Stimulated activated naive CD8-positive, alpha-beta T cell treated with anti-CD3 and anti-CD28 coated beads, Interleukin-15, Interleukin-2, amounts not matched to agents 100 ng/mL and 50 ng/mL, for 24 hours (primary cell): ENCODE measurements around the gene KIF3C.
"Not testable (repeated sequence)": the region's sequence is repeated elsewhere in the genome, so short reads cannot be mapped to it uniquely, and the experiment has no call there.

Experiments used
- H3K27ac Mint-ChIP-seq: one replicate; pipeline ENCODE4 v1.8.0; 2021; ENCODE audit warnings: mild to moderate bottlenecking, mixed read lengths
- H3K27me3 Mint-ChIP-seq: one replicate; pipeline ENCODE4 v1.8.0; 2021; ENCODE audit warnings: mixed read lengths
- H3K36me3 Mint-ChIP-seq: one replicate; pipeline ENCODE4 v1.8.0; 2021; ENCODE audit warnings: low read depth, mixed read lengths
- H3K4me1 Mint-ChIP-seq: one replicate; pipeline ENCODE4 v1.8.0; 2021; ENCODE audit warnings: low read depth, mixed read lengths
- H3K4me3 Mint-ChIP-seq: one replicate; pipeline ENCODE4 v1.8.0; 2021; ENCODE audit warnings: mild to moderate bottlenecking, mixed read lengths
- H3K9me3 Mint-ChIP-seq: one replicate; pipeline ENCODE4 v1.8.0; 2021; ENCODE audit warnings: mixed read lengths

The KIF3C gene

DNA sequence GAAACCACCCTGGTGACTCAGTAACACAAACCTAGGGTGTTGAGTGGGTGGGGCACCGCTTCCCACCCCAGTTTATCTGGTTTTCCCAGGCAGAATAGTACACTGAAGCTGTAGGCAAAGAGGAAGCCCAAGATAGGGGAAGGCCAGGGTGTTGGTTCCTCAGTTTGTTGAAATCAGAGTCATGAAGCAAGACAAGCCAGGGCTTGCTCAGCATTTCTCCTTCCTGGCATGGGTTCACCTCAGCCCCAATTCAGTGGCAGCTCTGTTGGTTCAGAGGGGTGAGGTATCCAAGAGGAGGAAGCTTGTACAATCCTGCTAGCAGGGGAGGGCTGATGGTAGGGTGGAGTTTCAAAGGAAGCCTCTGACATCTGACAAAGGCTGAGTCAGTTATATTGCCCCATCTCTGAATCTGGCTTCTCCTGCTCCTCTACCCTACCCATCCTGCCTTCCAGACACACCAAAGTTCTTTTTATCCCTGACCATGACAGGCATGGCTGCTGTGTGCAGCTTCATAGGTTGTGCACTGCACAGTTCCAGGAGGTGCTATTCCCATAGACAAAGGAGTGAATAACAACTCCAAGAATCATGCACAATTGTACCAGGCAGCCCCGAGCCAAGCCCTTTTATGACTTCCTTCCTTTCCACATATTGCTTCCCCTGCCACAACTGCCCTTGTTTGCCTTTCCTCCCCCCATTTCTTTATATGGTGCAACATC is 26.7 kb upstream of the KIF3C start:
- Mint-ChIP-seq H3K36me3 (no peaks in the 10 kb centered on the region), H3K27ac (no peak overlapping the region), H3K27me3 (no peaks in the 10 kb centered on the region), H3K4me3 (no peak overlapping the region), H3K9me3 (peaks cover 3% of the 10 kb centered on the region), H3K4me1 (no peaks in the 10 kb centered on the region)

GRCh38 chr2:26008095-26008494 is 25.8 kb upstream of the KIF3C start:
- H3K36me3 Mint-ChIP-seq: no peaks in the 10 kb centered on the region
- no peaks in the 10 kb centered on the region for H3K27me3 Mint-ChIP-seq
- H3K9me3 Mint-ChIP-seq: peaks cover 3% of the 10 kb centered on the region
- no peaks in the 10 kb centered on the region for H3K4me1 Mint-ChIP-seq
- H3K27ac Mint-ChIP-seq: no peak overlapping the region
- H3K4me3 Mint-ChIP-seq: no peak overlapping the region

- Mint-ChIP-seq H3K36me3 (no peaks in the 10 kb centered on the region), H3K9me3 (no peaks in the 10 kb centered on the region), H3K27ac (no peak overlapping the region), H3K4me1 (no peaks in the 10 kb centered on the region), H3K27me3 (no peaks in the 10 kb centered on the region), H3K4me3 (no peak overlapping the region)
Measured at GRCh38 chr2:26002632-26003310, 20.5 kb upstream of the KIF3C start.

DNA sequence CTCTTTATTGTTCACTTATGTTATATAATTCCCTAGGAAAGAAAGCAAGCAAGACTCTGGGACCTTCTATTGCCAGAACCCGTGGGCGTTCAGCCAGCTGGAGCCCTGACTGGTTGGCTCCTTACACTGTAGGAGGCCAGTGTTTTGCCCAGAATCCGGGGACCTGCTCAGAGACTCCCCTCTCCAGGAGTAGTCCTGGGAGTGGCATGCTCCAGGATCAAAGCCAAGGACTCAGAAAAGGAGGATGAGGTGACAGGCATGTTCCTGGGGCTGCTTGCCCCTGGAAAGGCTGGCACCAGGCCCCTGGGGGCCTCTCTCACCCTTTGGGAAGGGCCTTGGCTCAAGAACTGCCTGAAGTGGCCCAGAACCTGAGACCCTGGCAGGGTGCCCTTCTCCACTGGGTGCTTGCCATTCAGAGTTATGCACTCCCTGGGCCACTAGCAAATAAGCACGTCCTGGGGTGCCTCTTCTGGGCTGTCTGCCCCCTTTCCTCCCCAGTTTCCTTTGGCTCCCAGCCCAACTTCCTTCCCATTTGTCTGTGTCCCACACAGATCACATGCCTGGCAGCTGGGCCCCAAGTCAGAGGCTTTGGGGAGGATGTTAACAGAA is 19.6 kb upstream of the KIF3C start:
- Mint-ChIP-seq H3K36me3 (no peaks in the 10 kb centered on the region), H3K9me3 (no peaks in the 10 kb centered on the region), H3K4me3 (no peak overlapping the region), H3K27ac (no peak overlapping the region), H3K4me1 (no peaks in the 10 kb centered on the region), H3K27me3 (no peaks in the 10 kb centered on the region)

DNA sequence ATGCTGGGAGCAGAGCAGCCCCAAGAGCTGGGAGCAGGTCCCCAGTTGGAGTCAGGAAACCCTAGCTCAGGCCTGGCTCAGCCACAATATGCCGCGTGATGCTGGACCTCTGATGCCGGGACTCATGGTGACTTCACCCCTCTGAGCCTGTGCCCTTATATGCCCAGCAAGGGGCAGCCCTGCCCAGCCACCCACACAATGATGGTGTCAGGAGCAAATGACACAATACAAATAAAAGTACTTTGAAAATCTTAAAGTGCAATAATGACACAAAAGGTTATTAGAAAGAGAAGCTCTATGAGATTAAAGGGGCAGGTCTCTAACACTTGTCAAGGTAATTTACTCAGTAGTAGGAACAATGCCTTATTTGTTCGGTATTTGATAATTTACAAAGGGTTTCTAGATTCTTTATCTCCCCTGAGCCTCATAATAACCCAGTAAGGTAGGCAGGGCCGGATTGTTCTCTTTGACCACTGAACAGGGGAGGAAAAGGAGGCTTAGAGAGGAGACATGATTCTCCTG is 18.3 kb upstream of the KIF3C start:
- H3K9me3 Mint-ChIP-seq: no peaks in the 10 kb centered on the region

GRCh38 chr2:25999406-25999805 is 17.1 kb upstream of the KIF3C start:
- not testable (repeated sequence) for H3K36me3 Mint-ChIP-seq, H3K4me3 Mint-ChIP-seq, H3K27me3 Mint-ChIP-seq, H3K9me3 Mint-ChIP-seq, H3K4me1 Mint-ChIP-seq, H3K27ac Mint-ChIP-seq

More for the DNA sequence above, 18.3 kb upstream of the KIF3C start:
- H3K4me1 Mint-ChIP-seq: no peaks in the 10 kb centered on the region
- H3K36me3 Mint-ChIP-seq: no peaks in the 10 kb centered on the region
- H3K27me3 Mint-ChIP-seq: no peaks in the 10 kb centered on the region
- H3K27ac Mint-ChIP-seq: no peak overlapping the region
- no peak overlapping the region for H3K4me3 Mint-ChIP-seq

DNA sequence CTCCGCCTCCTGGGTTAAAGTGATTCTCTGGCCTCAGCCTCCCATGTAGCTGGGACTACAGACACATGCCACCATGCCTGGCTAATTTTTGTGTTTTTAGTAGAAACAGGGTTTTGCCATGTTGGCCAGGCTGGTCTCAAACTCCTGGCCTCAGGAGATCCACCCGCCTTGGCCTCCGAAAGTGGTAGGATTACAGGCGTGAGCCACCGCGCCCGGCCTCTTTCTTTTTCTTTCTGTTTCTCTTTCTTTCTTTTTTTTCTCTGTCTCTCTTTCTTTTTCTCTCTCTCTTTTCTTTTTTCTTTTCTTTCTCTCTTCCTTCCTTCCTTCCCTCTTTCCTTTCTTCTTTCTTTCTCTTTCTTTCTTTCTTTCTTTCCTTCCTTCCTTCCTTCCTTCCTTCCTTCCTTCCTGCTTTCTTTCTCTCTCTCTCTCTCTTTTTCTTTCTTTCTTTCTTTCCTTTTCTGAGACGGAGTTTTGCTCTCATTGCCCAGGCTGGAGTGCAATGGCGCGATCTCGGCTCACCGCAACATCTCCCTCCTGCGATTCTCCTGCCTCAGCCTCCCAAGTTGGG is 16.6 kb upstream of the KIF3C start:
- not testable (repeated sequence) for H3K36me3 Mint-ChIP-seq, H3K4me3 Mint-ChIP-seq

DNA sequence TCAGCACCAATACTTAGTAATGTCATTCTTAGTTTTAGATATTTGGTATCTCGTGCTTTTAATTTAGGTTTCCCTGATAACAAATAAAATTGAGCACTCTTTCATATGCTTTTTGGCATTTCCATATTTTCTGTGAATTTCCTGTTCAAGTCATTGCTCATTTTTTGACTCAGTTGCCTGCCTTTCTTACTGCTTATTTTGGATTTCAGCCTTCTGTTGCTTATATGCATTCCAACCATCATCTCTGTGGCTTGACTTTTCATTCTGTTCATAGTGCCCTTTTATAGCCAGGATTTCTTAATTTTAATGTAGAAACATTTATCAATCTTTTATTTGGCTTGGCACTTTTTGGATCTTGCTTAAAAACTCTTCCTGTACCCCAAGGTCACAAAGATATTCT is 14.5 kb upstream of the KIF3C start:
- H3K27me3 Mint-ChIP-seq: no peaks in the 10 kb centered on the region

More for the DNA sequence above, 16.6 kb upstream of the KIF3C start:
- H3K27me3 Mint-ChIP-seq, H3K27ac Mint-ChIP-seq, H3K4me1 Mint-ChIP-seq, H3K9me3 Mint-ChIP-seq: not testable (repeated sequence)

GRCh38 chr2:25994509-25994908 is 12.2 kb upstream of the KIF3C start:
- no peaks in the 10 kb centered on the region for H3K9me3 Mint-ChIP-seq
- H3K4me3 Mint-ChIP-seq: no peak overlapping the region
- H3K27me3 Mint-ChIP-seq: no peaks in the 10 kb centered on the region
- no peaks in the 10 kb centered on the region for H3K36me3 Mint-ChIP-seq
- H3K27ac Mint-ChIP-seq: no peak overlapping the region
- peaks cover 8% of the 10 kb centered on the region for H3K4me1 Mint-ChIP-seq

More for the DNA sequence above, 14.5 kb upstream of the KIF3C start:
- no peaks in the 10 kb centered on the region for H3K9me3 Mint-ChIP-seq
- H3K27ac Mint-ChIP-seq: no peak overlapping the region
- H3K4me1 Mint-ChIP-seq: peaks cover 4% of the 10 kb centered on the region
- no peak overlapping the region for H3K4me3 Mint-ChIP-seq
- no peaks in the 10 kb centered on the region for H3K36me3 Mint-ChIP-seq

DNA sequence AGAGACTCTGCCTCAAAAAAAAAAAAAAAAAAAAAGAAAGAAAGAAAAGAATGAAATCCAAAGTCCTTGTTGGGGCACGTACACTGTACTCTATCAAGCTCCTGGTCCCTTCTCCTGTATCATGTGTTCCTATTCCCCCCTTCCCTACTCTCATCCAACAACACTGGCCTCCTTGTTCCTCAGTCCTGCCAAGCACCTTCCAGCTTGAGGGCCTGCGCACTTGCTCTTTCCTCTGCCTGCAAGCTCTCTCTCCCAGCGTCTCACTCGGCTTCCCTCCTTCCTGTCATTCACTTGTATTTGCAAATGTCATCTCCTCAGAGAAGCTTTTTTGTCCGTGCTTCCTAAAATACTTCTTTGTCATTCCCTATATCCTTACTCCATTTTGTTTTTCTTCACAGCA is 10.8 kb upstream of the KIF3C start:
- H3K4me3 Mint-ChIP-seq: no peak overlapping the region
- no peaks in the 10 kb centered on the region for H3K27me3 Mint-ChIP-seq
- H3K36me3 Mint-ChIP-seq: no peaks in the 10 kb centered on the region

GRCh38 chr2:25992556-25992955 is 10.3 kb upstream of the KIF3C start:
- H3K4me3 Mint-ChIP-seq: no peak overlapping the region
- H3K27ac Mint-ChIP-seq: no peak overlapping the region
- H3K4me1 Mint-ChIP-seq: peaks cover 8% of the 10 kb centered on the region
- H3K27me3 Mint-ChIP-seq: no peaks in the 10 kb centered on the region
- no peaks in the 10 kb centered on the region for H3K9me3 Mint-ChIP-seq
- H3K36me3 Mint-ChIP-seq: no peaks in the 10 kb centered on the region

More for the DNA sequence above, 10.8 kb upstream of the KIF3C start:
- Mint-ChIP-seq H3K9me3 (no peaks in the 10 kb centered on the region), H3K4me1 (peaks cover 8% of the 10 kb centered on the region), H3K27ac (no peak overlapping the region)

DNA sequence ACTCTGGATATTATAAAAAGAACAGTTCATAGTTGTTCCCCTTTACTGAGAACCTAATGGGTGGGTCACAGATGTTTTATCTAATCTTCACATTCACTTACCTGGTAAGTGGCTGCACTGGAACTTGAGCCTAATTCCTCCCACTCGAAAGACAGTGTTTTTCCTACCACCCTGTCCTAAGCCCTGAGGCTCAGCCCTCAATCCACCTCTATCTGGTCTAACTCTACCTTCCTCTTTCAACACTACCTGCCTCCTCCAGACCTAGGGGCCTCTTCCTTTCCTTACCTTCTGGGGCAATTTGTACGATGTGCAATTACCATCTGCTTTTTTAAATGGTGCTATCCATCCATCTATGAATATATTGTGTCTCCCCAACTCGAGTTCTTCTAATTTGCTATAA is 9.7 kb upstream of the KIF3C start:
- Mint-ChIP-seq H3K27ac (no peak overlapping the region), H3K27me3 (no peaks in the 10 kb centered on the region), H3K9me3 (no peaks in the 10 kb centered on the region), H3K4me3 (no peak overlapping the region), H3K4me1 (peaks cover 8% of the 10 kb centered on the region), H3K36me3 (no peaks in the 10 kb centered on the region)

GRCh38 chr2:25989154-25989553 is 6.9 kb upstream of the KIF3C start:
- H3K27ac Mint-ChIP-seq: no peak overlapping the region
- H3K4me1 Mint-ChIP-seq: peaks cover 8% of the 10 kb centered on the region
- H3K36me3 Mint-ChIP-seq: no peaks in the 10 kb centered on the region
- no peaks in the 10 kb centered on the region for H3K27me3 Mint-ChIP-seq
- no peaks in the 10 kb centered on the region for H3K9me3 Mint-ChIP-seq
- no peak overlapping the region for H3K4me3 Mint-ChIP-seq

GRCh38 chr2:25988134-25988533 is 5.8 kb upstream of the KIF3C start:
- Mint-ChIP-seq H3K27me3 (no peaks in the 10 kb centered on the region), H3K36me3 (no peaks in the 10 kb centered on the region), H3K4me3 (no peak overlapping the region), H3K9me3 (no peaks in the 10 kb centered on the region), H3K27ac (no peak overlapping the region), H3K4me1 (peaks cover 10% of the 10 kb centered on the region)

DNA sequence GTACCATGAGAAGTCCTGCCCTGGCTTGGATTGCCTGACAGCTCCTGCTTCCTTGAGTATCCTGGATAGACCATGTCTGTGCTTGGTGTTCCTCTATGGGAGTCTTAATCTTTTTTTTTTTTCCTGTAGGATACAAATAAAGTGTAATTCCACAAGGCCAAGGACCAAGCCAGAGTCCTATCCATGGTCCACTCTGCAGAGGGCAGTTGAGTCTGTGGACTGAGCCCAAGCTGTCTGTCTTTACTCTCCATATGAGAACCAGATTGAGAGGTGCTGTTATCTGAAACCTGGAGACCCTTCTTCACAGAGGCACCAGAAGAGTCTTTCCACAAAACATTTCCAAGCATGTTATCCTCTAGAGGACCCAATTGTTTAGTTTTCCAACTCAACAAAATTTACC is 1.4 kb upstream of the KIF3C start:
- Mint-ChIP-seq H3K27me3 (no peaks in the 10 kb centered on the region), H3K27ac (no peak overlapping the region), H3K36me3 (no peaks in the 10 kb centered on the region), H3K4me3 (no peak overlapping the region), H3K4me1 (peaks cover 5% of the 10 kb centered on the region), H3K9me3 (no peaks in the 10 kb centered on the region)
